Stomach (tissue), 4 donors: ENCODE measurements around the gene TMEM131.

Experiments used
- CTCF ChIP-seq, 7 experiments: fragments of 450-650 bp in 4 of 7; fragments of 200-600 bp in 3 of 7; sonication (generic) in 3 of 7; IDR thresholded peaks; one replicate each; pipeline ENCODE4 v1.5.1; 2016 to 2019; ENCODE audit warnings: antibody characterized with exemption in 7 of 7, control low read depth in 2 of 7, mild to moderate bottlenecking in 1 of 7
- EP300 ChIP-seq: sonication (generic); formaldehyde crosslinking; IDR thresholded peaks from one replicate; pipeline ENCODE4 v1.6.1; 2017; ENCODE audit warnings: antibody characterized with exemption
- POLR2A ChIP-seq, 4 donors: fragments of 450-650 bp; IDR thresholded peaks; one replicate each; pipeline ENCODE4 v1.6.1; 2016; ENCODE audit warnings: antibody characterized with exemption in 4 of 4, control low read depth in 2 of 4, mild to moderate bottlenecking in 1 of 4, moderate library complexity in 1 of 4
- POLR2AphosphoS5 ChIP-seq, 3 donors: sonication (generic); formaldehyde crosslinking; IDR thresholded peaks; one replicate each; pipeline ENCODE4 v1.6.1; 2016; ENCODE audit warnings: antibody characterized with exemption in 3 of 3

- no peak for TF ChIP-seq EP300
- TF ChIP-seq CTCF (IDR thresholded peaks at IDR 0.05), result no peak
- no peak for TF ChIP-seq POLR2A (IDR thresholded peaks at IDR 0.05)
- no peak for TF ChIP-seq POLR2AphosphoS5 (IDR thresholded peaks at IDR 0.05)
Observed at GRCh38 chr2:97981961-97982360, 13.8 kb downstream of the TMEM131 start.
